ENCODE data around the gene PLCB1.

Gene PLCB1

DNA sequence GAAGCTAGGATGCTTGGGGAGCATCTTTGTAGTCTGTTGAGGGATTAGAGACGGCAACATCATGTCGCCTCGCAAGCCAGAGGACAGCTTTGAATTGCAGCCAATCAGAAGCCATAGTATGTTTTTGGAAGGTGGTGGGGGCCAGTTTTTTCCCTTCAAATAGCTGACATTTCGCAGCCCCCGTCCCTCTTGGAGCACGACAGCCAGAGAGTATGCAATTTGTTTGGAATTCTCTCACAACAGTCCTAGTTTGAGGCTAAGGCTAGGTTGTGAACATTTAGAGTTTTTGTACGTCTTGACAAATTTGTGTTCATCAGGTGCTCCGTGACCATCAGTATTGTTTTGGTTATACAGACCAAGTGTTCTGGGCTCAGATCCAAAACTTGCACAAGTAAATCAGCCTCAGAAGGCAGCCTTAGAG, 83.3 kb downstream of the PLCB1 start:
- DNase-seq = no peak

DNA sequence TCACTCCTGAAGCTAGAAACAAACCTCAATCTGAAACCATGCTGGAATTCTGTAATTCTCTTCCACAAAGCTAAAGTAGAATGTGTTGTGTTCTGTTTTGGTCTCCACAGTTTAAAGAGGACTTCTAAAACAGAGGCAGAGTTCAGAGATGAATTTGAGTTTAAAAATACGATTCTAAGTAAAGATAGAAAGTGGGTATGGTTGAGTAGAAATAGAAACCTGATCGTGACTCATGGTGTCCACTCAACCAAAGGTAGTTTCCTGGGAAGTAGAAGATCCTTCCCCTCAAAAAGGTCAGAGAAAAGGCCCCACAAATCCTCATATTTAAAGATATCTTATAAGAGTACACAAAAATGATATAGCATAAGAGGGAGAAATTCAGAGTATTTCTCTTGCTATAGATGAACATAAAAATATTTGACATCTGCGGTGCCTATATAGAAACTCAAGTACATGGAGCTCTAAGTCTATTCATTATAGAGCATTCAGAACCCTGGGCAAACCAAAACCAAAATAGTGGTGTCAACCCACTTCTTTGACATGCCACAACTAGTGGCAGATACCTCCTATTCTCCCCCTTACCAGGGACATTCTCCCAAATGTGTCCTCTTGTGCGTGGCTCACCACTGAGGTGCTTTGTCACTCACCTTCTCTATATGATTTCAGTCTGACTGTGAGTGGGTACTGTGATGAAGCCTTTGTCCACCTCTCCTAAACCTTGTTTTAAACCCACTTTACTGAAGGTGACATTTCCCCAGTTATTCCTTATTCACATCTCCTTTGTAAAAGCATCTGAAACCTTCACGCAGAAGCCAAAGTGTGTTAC, 84.5 kb downstream of the PLCB1 start:
- no peak for DNase-seq

DNA sequence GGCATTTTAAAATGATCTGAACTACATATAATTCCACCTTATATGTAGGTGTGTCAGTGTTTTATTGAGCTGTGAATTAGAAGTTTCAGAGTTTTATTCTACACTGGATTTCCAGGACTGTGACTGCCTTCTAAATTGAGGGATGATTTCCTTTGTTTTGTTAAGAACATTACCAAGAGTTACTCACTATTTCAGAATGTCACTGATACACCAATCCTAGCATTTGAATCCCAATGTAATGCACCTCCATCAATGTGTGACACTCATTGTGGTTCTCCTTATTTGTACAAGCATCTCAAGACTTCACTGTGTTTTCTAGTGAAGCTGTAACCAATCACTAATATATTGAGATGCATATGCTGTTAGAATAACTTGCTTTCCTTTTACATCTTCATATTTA, 86.8 kb downstream of the PLCB1 start:
- no peak for DNase-seq

DNA sequence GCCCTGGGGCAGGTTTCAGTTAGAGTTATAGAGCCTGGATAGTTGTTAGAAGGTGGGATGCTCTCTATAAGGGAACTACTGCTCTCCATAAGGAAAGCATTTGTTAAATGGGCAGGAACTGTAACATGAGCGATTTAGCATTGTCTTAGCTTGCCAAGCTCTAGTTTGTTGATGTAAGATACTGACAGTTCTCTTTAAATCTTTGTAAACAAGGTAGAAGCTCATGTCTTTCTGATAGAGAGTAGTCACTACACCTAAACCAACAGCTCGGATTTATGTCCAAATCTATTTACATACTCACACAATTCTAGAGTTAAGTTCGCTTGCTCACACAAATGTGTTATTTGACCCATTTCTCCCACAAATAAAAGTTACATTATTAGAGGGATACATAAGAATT, 87.3 kb downstream of the PLCB1 start:
- DNase-seq = no peak

DNA sequence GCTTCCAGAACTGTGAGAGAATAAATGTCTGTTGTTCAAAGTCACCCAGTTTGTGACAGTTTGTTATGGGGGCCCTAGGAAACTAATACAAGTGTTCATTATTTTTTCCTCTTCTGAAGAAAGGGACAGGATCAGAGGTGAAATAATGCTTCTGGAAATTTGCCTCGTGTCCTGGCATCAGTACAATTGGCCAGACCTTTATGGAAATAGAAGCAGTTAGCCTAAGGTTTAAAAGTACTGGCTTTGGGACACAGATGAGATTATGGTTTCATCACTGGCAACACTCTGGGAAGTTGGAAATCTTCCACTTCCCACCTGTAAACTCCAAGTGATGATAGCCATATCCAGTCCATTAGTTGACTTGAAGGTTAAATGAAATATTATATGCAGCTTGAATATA, 88.7 kb downstream of the PLCB1 start:
- DNase-seq = no peak

DNA sequence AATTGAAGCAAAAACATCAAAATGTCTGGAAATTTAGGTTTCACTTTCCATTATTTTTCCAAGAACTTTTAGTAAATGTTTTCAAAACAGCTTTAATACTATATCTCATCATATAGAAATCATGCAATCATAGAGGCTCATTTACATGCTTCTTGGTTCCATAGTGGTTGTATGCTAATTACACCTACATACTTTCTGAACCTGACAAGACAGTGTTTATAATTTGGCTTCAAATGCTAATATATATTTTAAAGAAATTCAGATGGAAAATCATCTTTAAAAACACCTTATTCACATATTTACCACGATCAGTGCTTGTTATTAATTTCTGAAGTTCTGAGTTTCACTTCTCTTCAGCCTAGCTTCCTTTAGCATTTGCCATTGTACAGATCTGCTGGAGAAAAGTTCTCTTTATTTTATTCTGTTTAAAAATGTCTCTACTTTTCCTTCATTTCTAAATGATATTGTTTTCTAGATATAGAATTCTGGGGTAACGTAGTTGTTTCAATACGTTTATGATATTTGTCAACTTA, 89.9 kb downstream of the PLCB1 start:
- no peak for DNase-seq

DNA sequence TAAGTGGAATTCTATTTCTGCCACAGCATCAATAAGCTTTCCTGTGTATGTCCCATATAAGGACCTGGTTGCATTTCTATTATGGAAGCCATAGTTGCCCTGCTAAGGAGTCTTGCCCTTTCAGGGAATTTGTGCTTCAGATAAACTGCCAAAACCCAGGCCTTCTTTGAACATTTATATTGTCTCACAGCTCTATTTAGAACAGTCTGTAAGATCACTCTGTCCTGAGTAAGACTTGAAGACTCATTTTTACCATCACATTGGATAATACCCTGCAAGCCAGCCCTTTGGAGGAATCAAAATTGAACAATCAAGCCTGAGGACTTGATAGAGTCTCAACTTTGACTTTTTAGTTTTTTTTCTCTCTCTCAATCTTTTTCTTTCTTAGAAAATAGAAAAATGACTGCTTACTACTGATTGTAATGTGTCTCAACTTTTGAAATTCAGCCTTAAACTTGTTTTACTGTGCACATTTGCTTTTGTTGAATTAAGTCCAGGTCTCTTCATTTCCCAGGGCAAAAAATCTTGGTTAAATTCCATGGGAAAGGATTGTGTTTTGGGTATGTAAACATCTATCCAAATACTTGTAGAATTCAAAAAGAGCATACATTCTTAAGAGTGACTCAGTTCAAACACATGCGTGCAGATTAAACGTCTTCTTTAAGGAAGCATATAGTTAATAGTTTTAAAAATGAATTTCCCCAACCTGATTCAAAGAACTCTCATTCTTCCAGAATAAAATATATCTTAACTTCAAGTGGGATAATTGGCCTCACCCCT, 91.2 kb downstream of the PLCB1 start:
- DNase-seq = no peak

DNA sequence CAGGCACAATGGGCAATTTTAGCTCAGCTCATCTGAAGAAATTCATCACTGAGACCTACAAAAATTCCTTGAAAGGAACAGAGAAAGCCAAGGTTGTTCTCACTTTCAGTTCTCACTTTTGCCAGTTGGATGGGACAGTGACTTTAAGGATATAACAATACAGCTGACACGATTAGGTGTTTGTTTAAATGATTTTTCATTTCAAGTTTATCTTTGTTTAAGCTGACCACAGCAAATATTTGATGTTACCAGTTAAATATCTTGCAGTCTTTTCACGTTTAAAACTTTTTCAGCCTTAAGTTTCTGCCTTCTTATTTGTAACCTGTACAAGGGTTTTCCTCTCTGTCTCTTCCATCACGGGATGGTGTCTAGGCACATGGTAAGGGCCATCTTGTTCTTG, 93.6 kb downstream of the PLCB1 start:
- DNase-seq = no peak

DNA sequence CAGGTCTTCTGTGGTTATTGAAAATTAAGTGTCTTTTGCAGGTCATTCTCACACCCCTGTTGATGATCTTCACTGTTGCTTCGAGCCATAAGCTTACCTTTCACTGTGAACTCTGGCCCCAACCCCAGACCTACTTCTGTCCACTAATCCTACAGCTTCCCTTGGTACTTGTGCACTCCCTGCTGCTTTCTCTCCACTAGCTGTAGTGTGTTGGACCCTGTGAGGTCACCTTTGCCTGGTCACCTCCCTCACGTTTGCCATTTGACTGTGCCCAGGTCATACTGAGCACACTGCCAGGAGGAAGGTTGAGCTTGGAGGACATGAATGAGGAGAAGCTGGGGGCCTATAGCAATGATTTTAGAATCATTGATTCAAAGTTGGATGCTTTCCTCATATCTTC, 94.0 kb downstream of the PLCB1 start:
- no peak for DNase-seq

DNA sequence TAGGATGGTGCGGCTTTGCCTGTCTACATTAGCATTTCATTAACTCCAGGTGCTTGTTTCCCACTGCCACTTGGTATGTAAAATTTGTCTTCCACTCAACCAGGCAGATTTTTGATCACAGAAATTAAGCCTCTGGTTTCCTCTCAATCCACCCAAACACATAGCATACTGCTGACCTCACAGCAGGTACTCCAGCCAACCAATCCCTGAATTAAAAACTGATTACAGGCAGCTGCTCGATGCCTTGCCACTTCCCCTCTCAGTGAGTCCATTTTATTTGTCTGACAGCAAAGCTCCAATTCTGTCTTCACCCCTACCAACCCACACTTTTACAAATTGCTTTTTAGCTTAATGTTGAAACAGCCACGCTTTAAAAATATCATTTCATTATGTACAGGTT, 95.2 kb downstream of the PLCB1 start:
- no peak for DNase-seq

DNA sequence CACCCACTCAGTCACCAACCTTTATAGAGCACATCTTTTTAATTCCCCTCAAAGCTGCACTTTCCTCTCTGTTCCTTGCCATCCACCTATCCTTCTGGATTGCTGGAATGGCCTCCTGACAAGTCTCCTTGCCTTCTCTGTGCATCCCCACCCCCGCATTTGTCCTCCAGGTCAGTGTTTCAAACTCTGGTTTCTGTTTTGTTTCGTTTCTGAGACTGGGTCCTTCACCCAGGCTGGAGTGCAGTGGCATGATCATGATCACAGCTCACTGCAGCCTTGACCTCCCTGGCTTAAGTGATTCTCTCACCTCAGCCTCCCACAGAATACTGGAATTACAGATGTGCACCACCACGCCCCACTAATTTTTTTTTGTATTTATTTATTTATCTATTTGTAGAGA, 96.2 kb downstream of the PLCB1 start:
- DNase-seq = no peak

DNA sequence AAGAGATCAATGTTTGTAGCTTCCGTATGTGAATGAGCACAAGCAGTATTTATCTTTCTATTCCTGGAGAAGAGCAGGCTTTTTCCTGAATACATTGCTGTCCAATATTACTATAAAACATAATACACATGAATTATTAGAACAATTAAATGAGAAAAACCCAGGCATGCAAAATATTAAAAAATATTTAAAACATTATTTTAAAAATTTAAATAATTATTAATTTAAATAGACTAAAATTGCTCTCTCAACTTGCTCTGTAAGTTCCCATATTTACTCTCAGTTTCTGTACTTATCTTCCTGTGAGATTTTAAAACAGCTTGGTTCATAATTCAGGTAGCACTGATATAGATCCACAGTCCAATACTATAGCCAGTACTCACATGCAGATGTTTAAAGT, 97.0 kb downstream of the PLCB1 start:
- DNase-seq = no peak

DNA sequence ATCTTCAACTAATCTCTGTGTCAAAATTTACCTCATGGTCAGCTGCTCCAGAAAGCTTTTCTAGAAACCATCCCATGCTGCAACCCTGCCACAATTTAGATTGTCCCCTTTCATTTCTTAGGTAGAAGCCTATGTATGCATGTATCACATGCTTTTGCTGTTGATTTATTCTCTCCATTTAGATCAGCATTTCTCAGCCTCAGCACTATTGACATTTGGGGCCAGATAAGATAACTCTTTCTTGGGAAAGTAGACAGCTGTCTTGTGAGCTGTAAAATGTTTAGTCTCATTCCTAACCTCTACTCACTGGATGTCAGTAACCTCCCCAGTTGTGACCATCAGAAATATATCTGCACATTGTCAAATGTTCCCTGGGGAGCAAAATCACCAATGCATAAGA, 99.0 kb downstream of the PLCB1 start:
- no peak for DNase-seq

DNA sequence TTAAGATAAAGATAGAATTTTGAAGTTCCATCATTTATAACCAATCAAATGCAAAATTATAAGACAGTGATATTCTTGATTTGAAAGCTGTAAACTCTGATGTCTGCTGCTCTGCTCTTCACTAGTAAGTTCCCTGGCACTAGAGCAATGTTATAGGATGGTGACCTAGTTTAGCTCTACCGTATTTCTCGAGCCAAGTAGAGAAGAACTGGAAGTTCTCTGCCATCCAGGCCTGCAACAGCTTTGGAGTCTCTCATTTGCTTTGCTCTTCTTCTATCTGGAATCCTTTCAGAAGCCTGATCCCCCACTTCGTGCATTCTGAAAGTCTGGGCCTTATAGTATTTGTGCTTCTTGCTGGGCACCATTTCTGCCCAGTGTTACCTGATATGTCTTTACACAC, 100.3 kb downstream of the PLCB1 start:
- DNase-seq = no peak

DNA sequence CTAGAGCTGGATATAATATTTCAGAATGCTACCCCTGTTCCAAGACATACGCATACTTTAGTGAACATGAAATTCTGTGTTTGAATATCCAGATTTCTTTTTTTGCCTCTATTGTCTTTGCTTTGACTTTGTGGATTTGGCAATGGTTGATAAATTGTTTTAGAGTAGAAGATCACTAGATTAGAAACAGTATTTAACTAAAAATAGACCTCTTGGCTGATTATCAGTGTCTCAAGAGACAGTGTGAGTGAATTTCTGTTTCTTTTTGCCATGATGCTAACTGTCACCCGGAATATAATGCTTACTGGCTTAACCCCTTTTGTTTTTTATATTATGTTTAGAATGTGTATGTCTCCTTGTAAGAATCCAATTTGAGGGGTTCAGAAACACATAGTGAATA, 102.5 kb downstream of the PLCB1 start:
- DNase-seq = no peak

DNA sequence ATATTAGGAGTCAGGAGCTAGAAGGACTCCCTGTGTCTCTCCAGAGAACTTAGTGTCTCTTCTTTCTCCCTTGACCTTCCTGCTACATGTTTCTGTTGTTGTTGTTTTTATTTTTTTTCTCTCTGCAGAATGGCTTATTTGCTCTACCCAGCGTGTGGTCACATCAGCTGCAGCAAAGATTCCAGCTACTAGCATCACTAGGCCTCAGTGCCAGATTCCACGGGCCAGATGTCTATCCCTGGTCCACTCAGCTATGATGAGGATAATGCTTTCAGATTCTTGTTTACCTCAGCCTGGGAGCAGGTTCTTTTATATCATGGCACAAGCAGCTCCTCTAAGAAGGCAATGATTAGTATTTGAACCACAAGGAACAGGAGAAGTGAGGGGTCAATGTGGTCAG, 110.0 kb downstream of the PLCB1 start:
- DNase-seq = no peak

DNA sequence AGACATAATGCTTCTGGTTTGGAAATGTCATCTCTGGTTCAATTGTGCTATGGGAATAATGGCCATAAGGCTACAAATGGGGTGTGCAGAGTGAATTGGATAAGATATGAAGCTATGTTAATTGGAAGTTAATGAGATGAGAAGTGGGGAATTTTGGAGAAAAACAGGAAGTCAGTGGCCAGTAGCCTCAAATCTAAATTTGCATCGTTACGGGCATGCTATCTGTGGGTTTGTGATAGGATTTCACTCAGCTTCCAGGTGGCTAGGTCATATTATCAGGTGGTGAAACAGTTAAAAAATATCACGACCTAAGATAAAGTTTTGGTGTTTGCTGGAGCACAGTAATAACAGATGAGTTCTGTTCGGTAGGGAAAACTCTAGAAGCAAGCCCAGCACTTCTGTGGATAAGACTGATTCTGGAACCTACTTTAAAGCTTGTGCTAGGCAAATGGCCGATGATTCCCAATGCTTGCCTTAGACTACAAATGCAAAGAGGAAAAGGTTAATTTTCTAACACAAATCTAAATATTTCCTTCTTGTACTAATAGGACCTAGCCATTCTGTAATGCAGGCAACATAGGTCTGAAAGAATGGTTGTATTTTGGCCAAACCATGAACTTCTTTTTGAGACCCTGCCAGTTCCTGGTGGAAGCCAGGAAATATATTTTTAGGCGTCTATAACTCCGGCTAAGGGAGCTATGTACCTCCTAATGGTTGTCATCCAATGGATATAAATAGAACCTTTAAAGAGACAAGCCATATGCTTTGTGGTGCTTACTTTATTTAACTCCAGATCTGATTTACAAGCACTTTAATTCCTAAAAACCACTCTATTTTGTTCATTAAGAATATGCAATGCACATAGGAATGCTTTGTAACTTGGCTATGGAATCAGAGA, 111.0 kb downstream of the PLCB1 start:
- DNase-seq = no peak

DNA sequence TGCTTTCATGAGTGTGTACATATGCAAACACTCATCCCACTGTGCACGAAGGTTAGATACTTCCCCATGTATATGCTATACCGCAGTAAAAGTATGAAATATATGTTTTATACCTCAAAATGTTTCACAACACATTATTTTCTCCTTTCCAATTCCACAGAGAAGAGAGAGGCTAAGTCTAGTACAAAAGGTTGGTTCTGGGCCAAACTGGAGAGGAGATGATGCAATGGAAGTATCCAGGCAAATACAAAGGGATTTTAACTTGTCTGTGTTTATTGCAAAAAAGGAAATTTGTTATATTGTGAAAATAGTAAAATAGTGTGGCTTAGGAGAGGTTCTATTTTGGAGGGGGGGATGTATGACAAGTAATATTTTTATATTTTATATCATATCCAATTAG, 112.6 kb downstream of the PLCB1 start:
- no peak for DNase-seq

DNA sequence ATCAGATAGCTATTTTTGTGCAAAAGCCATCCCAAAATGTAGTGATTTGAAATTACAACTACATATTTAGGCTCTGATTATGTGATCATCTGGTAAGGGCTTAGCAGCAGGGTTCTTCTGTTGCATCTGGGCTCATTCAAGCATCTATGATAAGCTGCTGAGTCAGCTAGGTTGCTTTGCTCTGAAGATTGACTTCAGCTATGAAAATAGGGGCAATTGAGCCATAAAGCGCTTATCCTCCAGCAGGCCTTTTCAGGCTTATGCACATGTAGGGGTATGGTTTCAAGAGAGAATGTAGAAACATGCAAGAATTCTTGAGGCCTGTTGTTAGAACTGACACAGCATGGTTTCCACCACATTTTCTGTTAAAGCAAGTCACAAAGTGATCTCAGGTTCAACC, 114.1 kb downstream of the PLCB1 start:
- DNase-seq = no peak

DNA sequence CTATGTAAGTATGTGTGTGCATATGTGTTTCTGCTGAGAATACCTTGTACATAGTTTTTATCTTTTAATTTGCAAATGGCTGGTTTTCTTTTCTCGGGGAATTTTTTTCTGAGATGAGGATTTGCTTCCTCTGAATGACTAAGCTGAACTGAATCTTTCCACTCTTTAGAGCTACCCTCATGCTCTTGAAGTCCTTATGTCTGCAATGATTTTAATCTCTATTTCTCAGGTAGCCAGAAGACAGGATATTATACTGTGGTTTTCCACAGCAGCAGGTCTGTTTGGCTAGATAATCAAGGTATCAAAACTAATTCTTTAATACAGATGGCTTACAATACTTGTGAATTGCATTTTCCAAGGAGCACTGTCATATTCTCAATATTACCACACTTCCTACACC, 114.7 kb downstream of the PLCB1 start:
- DNase-seq = no peak

DNA sequence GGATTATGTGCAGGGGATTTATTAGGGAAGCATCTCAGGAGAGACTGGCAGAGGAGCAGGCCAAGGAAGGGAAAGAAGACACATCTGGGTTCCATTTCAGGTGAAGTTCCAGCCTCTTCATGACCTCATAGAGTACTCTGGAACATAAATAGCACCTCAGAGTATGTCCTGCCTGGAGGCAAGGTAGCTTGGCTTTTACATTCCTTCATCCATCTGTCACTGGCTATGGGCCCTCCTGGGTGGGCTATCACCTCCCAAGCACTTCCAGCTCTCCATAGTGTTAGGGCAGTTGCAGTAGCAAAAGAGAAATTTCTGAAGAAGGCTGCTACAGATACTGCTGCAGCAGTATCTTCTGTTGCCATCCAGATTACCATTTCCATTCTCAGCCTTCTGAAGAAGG, 116.0 kb downstream of the PLCB1 start:
- DNase-seq = no peak

DNA sequence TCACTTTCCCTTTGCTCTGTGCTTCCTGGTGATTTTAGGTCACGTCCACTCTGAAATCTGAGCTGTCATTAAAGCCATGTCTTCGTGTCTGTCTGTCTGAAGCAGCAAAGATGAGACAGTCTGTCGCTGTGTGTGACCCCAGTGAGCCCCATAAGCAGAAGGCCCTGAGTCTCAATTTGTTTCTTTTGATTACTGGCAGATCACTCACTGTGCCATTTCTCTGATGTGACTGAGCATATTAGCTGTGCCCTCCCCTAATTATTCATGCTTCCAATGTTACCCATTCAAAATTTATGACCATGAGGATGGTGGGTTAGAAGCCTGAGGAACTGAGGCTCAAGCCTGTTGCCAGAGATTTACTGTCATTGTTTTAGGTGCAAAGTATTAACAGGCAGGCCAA, 117.6 kb downstream of the PLCB1 start:
- DNase-seq = no peak

DNA sequence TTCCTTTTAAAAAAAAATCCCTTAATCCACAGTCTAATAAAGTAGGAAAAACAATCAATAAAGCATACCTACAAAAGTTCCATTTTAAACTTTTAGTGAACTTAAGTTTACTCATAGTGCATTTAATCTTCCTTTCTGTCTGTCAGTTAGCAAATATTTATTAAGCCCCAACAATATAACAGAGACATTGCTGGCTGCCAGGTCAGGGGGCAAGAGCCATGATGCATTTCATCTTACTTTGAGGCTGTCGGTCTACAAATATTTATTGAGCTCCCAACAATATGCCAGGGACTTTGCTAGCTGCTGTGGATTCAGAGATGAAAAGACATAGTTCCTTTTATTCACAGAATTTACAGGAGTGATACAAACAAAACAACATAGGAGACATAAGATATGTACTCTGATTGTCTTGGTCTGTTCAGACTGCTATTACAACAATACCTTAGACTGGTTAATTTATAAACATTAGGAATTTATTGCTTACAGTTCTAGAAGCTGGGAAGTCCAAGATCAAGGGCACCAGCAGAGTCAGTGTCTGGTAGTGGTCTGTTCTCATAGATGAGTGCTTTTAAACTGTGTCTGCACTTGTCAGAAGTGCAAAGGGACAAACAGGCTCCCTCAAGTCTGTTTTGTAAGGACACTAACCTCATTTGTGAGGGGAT, 118.6 kb downstream of the PLCB1 start:
- no peak for DNase-seq

Measured in KG1 (cell line).